Small intestine (tissue), 7 donors: ENCODE measurements around the gene EPHA1. TPM values are rescaled to one million over a fixed set of nuclear protein-coding genes. Genes with fewer than 3 reads are reported as not detected.
"Not testable (repeated sequence)": the region's sequence is repeated elsewhere in the genome, so short reads cannot be mapped to it uniquely, and the experiment has no call there.

Experiments
- DNase-seq, 2 donors: peaks; one replicate each; pipeline versions ENCODE4 v3.0.0 to v3.0.0-alpha.2; 2013
- FAIRE-seq: peaks from 2 replicates; lab custom pipeline; 2012; peaks lifted over from hg19 to GRCh38; lab: Jason Lieb, UNC
- H3K27ac ChIP-seq, 3 donors: one replicate each; pipeline ENCODE4 v1.5.1; 2013; ENCODE audit warnings: low read length in 2 of 3, mild to moderate bottlenecking in 2 of 3, control low read depth in 1 of 3, inconsistent platforms in 1 of 3, low read depth in 1 of 3, moderate library complexity in 1 of 3
- H3K27me3 ChIP-seq, 3 donors: one replicate each; pipeline ENCODE4 v1.6.1; 2013; ENCODE audit warnings: low read length in 3 of 3, inconsistent platforms in 1 of 3; ENCODE audit not compliant: control insufficient read depth in 3 of 3, insufficient read depth in 3 of 3
- H3K36me3 ChIP-seq, 3 donors: one replicate each; pipeline ENCODE4 v1.6.1; 2013; ENCODE audit warnings: low read length in 3 of 3, inconsistent platforms in 1 of 3, low read depth in 1 of 3, mild to moderate bottlenecking in 1 of 3, moderate library complexity in 1 of 3; ENCODE audit not compliant: control insufficient read depth in 3 of 3, insufficient read depth in 2 of 3
- H3K4me1 ChIP-seq, 3 donors: one replicate each; pipeline ENCODE4 v1.6.1; 2013; ENCODE audit warnings: low read length in 2 of 3, inconsistent platforms in 1 of 3, low read depth in 1 of 3, mild to moderate bottlenecking in 1 of 3, moderate library complexity in 1 of 3; ENCODE audit not compliant: control insufficient read depth in 3 of 3, insufficient read depth in 2 of 3
- H3K4me3 ChIP-seq, 3 donors: one replicate each; pipeline ENCODE4 v1.5.1; 2013; ENCODE audit warnings: low read length in 3 of 3, control low read depth in 1 of 3, inconsistent platforms in 1 of 3, low read depth in 1 of 3, mild to moderate bottlenecking in 1 of 3, moderate library complexity in 1 of 3
- H3K9me3 ChIP-seq, 2 donors: one replicate each; pipeline ENCODE4 v1.6.1; 2013; ENCODE audit warnings: low read depth in 1 of 2, low read length in 1 of 2; ENCODE audit not compliant: control insufficient read depth in 2 of 2, insufficient read depth in 1 of 2
- WGBS, 3 donors: extraction: QIAGEN DNeasy Blood & Tissue Kit; methylation state at CpG; one replicate each; pipeline ENCODE4 v1.1.7; 2013; 5-methylcytosine and 5-hydroxymethylcytosine counted together
- polyA plus RNA-seq, 4 donors: library from polyadenylated mRNA; stranded (reverse) in 3 of 4; unstranded in 1 of 4; fragments of 200-250 nt in 3 of 4; fragments of 120-200 nt in 1 of 4; gene quantifications; one replicate each; pipeline versions ENCODE4 v1.2.1 to v1.2.3, GENCODE V29; 2013
- donor health status: healthy with polysubstance abuse.
- donor health status: control.
- donor health status: control.
- donor health status: Bipolar disorder and iron deficiency.
- donor health status: healthy.

The EPHA1 gene
- polyA plus RNA-seq, 4 donors: 14.6 to 47.4 (median 31.0) TPM

- H3K9me3 ChIP-seq, H3K4me3 ChIP-seq, H3K27me3 ChIP-seq, H3K27ac ChIP-seq, FAIRE-seq, DNase-seq, H3K36me3 ChIP-seq: not testable (repeated sequence)
- H3K4me1 ChIP-seq: peaks cover 4 to 20% (median 8%) of the 10 kb centered on the region in 3 donors
- 82 to 91% (median 85%) methylated on average over 7 of the region's 7 CpGs for WGBS, 3 donors
Measured at GRCh38 chr7:143415209-143415608, 6.6 kb upstream of the EPHA1 start.

DNA sequence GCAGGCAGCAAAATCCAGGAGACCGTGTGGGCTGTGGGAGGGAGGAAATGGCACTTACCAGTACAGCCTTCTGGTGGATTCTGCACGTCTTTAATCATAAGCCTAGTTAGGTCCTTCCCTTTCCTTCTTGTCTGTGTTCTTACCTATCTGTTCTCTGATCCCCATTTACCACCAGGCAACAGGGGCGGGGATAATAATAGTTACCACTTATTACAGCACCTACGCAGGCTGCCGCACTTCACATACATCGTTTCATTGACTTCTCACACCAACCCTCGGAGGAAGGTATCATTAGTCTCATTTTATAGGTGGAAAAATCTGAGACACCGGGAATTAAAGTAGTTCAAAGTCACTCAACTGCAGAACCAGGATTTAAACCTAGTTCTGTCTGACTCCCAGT lies 4.5 kb upstream of the EPHA1 start:
- 32 to 73% (median 40%) methylated on average over 8 of the region's 8 CpGs for WGBS, 3 donors
- peak in 1 of 2 donors; percentile 51 for DNase-seq
- no peaks in the 10 kb centered on the region for H3K27me3 ChIP-seq
- H3K9me3 ChIP-seq: no peaks in the 10 kb centered on the region
- no peak overlapping the region for H3K27ac ChIP-seq
- no peaks in the 10 kb centered on the region for H3K36me3 ChIP-seq
- H3K4me3 ChIP-seq: no peak overlapping the region
- H3K4me1 ChIP-seq: peaks cover 6 to 34% (median 8%) of the 10 kb centered on the region in 3 donors
- no peak for FAIRE-seq

- H3K4me3 ChIP-seq: no peak overlapping the region
- H3K27me3 ChIP-seq: no peaks in the 10 kb centered on the region
- DNase-seq: no peak
- WGBS, 3 donors: 55 to 69% (median 56%) methylated on average over 5 of the region's 5 CpGs
- no peak for FAIRE-seq
- no peaks in the 10 kb centered on the region for H3K36me3 ChIP-seq
- H3K4me1 ChIP-seq: peaks cover 6 to 40% (median 15%) of the 10 kb centered on the region in 3 donors
- no peak overlapping the region for H3K27ac ChIP-seq
- no peaks in the 10 kb centered on the region for H3K9me3 ChIP-seq
Measured at GRCh38 chr7:143411976-143412708, 3.5 kb upstream of the EPHA1 start.

GRCh38 chr7:143410521-143411004 lies 1.9 kb upstream of the EPHA1 start:
- H3K36me3 ChIP-seq: no peaks in the 10 kb centered on the region
- 40 to 57% (median 45%) methylated on average over 6 of the region's 6 CpGs for WGBS, 3 donors
- no peak for FAIRE-seq
- no peak overlapping the region for H3K4me3 ChIP-seq
- no peak for DNase-seq
- H3K27me3 ChIP-seq: no peaks in the 10 kb centered on the region
- no peaks in the 10 kb centered on the region for H3K9me3 ChIP-seq
- H3K27ac ChIP-seq: no peak overlapping the region
- H3K4me1 ChIP-seq: peaks cover 10 to 55% (median 24%) of the 10 kb centered on the region in 3 donors

DNA sequence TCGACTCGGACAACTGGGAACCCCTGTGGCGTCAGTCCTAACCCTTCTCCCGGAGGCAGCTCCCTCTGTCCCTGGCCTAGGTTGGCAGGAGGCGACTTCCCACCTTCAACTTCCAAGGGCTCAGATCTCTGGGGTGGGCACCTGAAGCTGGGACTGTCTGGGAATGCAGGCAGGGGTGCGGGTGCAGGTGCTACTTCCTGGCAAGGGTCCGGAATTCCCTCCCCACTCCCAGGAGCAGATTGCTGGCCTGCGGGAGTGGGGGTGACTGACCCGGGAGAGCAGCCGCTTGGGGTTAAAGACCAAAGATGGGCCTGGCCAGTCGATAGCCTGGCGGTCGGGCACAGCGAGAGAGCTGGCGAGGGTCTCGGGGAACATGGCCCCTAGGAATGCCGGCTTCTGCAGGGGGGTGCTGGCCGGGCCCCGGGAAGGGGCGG lies 387 bp downstream of the EPHA1 start:
- Histone ChIP-seq H3K9me3 (no peaks in the 10 kb centered on the region), H3K27ac (peak overlapping the region; percentile 13 to 60 (median 50))
- no peak for FAIRE-seq

GRCh38 chr7:143407287-143408251 lies 1.1 kb downstream of the EPHA1 start:
- H3K9me3 ChIP-seq: no peaks in the 10 kb centered on the region
- DNase-seq (no peak), FAIRE-seq (no peak)
- peak overlapping the region; percentile 13 to 60 (median 50) for H3K27ac ChIP-seq
- no peaks in the 10 kb centered on the region for H3K27me3 ChIP-seq
- H3K4me1 ChIP-seq: peaks cover 11 to 60% (median 20%) of the 10 kb centered on the region in 3 donors
- peaks cover 0 to 5% (median 0%) of the 10 kb centered on the region in 3 donors for H3K36me3 ChIP-seq
- H3K4me3 ChIP-seq: peak overlapping the region; percentile 19 to 64 (median 62)
- WGBS, 3 donors: 14 to 49% (median 21%) methylated on average over 12 to 13 of the region's 13 CpGs

More for the DNA sequence above, 387 bp downstream of the EPHA1 start:
- 1 to 33% (median 5%) methylated on average over 16 to 20 of the region's 20 CpGs for WGBS, 3 donors
- H3K4me1 ChIP-seq: peaks cover 13 to 63% (median 22%) of the 10 kb centered on the region in 3 donors
- DNase-seq: peak in 1 of 2 donors; percentile 53
- peak overlapping the region; percentile 52 to 64 (median 62) for H3K4me3 ChIP-seq
- H3K27me3 ChIP-seq: no peaks in the 10 kb centered on the region
- H3K36me3 ChIP-seq: peaks cover 0 to 4% (median 0%) of the 10 kb centered on the region in 3 donors

- H3K9me3 ChIP-seq: no peaks in the 10 kb centered on the region
- no peaks in the 10 kb centered on the region for H3K27me3 ChIP-seq
- peaks cover 0 to 17% (median 0%) of the 10 kb centered on the region in 3 donors for H3K36me3 ChIP-seq
- H3K4me1 ChIP-seq: peaks cover 11 to 49% (median 19%) of the 10 kb centered on the region in 3 donors
- DNase-seq: peak in 1 of 2 donors; percentile 85
- H3K27ac ChIP-seq: no peak overlapping the region
- FAIRE-seq: no peak
- peak overlapping the region in 1 of 3 donors; percentile 19 for H3K4me3 ChIP-seq
- WGBS, 3 donors: 24 to 56% (median 30%) methylated on average over 3 of the region's 3 CpGs
Measured at GRCh38 chr7:143406002-143406357, 2.7 kb downstream of the EPHA1 start.
